Measurements from ENCODE around the gene SLC25A28. TPM values are rescaled to one million over a fixed set of nuclear protein-coding genes. Genes with fewer than 3 reads are reported as not detected.

The SLC25A28 gene
- total and polyA plus RNA-seq, 2 experiments from 2014 or later, result 34.5 to 41.4 TPM

GRCh38 chr10:99564361-99564760, 55.9 kb downstream of the SLC25A28 start:
- no peak for TF ChIP-seq CTCF (IDR thresholded peaks at IDR 0.05; ENCODE audit: low read depth, low read length)
- H3K9me3 ChIP-seq (ENCODE audit: low read depth), result no peaks in the 10 kb centered on the region
- no peak for DNase-seq (ENCODE audit: low read depth in 1 of 2, low spot score in 1 of 2)

GRCh38 chr10:99562631-99563030, 57.6 kb downstream of the SLC25A28 start:
- Histone ChIP-seq H3K4me1 (ENCODE audit: low read depth) (no peaks in the 10 kb centered on the region), H3K27ac (no peak overlapping the region), H3K27me3 (peaks cover 4% of the 10 kb centered on the region), H3K4me3 (no peak overlapping the region), H3K36me3 (no peaks in the 10 kb centered on the region), H3K9me3 (ENCODE audit: low read depth) (no peaks in the 10 kb centered on the region)
- no peak for TF ChIP-seq CTCF (IDR thresholded peaks at IDR 0.05; ENCODE audit: low read depth, low read length)
- no peak for DNase-seq (ENCODE audit: low read depth in 1 of 2, low spot score in 1 of 2)

More at GRCh38 chr10:99564361-99564760, 55.9 kb downstream of the SLC25A28 start:
- H3K27me3 ChIP-seq, result no peaks in the 10 kb centered on the region
- no peak overlapping the region for H3K4me3 ChIP-seq
- no peaks in the 10 kb centered on the region for H3K36me3 ChIP-seq
- no peaks in the 10 kb centered on the region for H3K4me1 ChIP-seq (ENCODE audit: low read depth)
- H3K27ac ChIP-seq, result no peak overlapping the region

Other genes with a start within 250 kb of the SLC25A28 start
- gene GOT1, start 189.8 kb downstream of the SLC25A28 start, total RNA-seq, result 114 and 142 TPM in 2 replicates
- 243 and 245 TPM in 2 replicates for gene GOT1, start 189.8 kb downstream of the SLC25A28 start, polyA plus RNA-seq
- not detected in 2 replicates for gene NKX2-3, start 87.5 kb downstream of the SLC25A28 start, total RNA-seq
- gene NKX2-3, start 87.5 kb downstream of the SLC25A28 start, polyA plus RNA-seq, result 0.39 TPM in 1 of 2 replicates, not detected in the other
- 6.7 and 9.4 TPM in 2 replicates for gene ENTPD7, start 39.1 kb upstream of the SLC25A28 start, total RNA-seq
- gene ENTPD7, start 39.1 kb upstream of the SLC25A28 start, polyA plus RNA-seq, result 3.4 and 5.1 TPM in 2 replicates
- gene COX15, start 111.7 kb upstream of the SLC25A28 start, total RNA-seq, result 32.2 and 33.8 TPM in 2 replicates
- gene COX15, start 111.7 kb upstream of the SLC25A28 start, polyA plus RNA-seq, result 33.0 and 44.1 TPM in 2 replicates
- 25.9 and 52.0 TPM in 2 replicates for gene CUTC, start 111.8 kb upstream of the SLC25A28 start, total RNA-seq
- 33.7 and 47.6 TPM in 2 replicates for gene CUTC, start 111.8 kb upstream of the SLC25A28 start, polyA plus RNA-seq
- gene ABCC2, start 162.2 kb upstream of the SLC25A28 start, total RNA-seq, result 0.07 and 0.86 TPM in 2 replicates
- gene ABCC2, start 162.2 kb upstream of the SLC25A28 start, polyA plus RNA-seq, result 0.12 and 0.92 TPM in 2 replicates

All from cardiac muscle cell (in vitro differentiated cells and primary cell).